Kidney tubule cell (primary cell): ENCODE measurements around the gene GLIPR2.

ENCODE experiments used
- DNase-seq: peaks from one replicate; pipeline ENCODE4 v3.0.0-alpha.2; 2018; ENCODE audit warnings: low spot score

GLIPR2 gene

GRCh38 chr9:36194326-36195000 lies 57.9 kb downstream of the GLIPR2 start:
- peak; percentile 36 for DNase-seq

GRCh38 chr9:36204906-36205547 lies 68.5 kb downstream of the GLIPR2 start:
- DNase-seq, result peak; percentile 43

GRCh38 chr9:36207016-36207415 lies 70.5 kb downstream of the GLIPR2 start:
- DNase-seq, result peak; percentile 93

GRCh38 chr9:36207546-36208012 lies 71.0 kb downstream of the GLIPR2 start:
- DNase-seq, result peak; percentile 52

- peak; percentile 15 for DNase-seq
Measured at GRCh38 chr9:36208521-36209253, 72.2 kb downstream of the GLIPR2 start.

- no peak for DNase-seq
Measured at GRCh38 chr9:36210722-36211121, 74.2 kb downstream of the GLIPR2 start.

- no peak for DNase-seq
Measured at GRCh38 chr9:36211510-36211909, 75.0 kb downstream of the GLIPR2 start.

GRCh38 chr9:36213387-36213786 lies 76.9 kb downstream of the GLIPR2 start:
- DNase-seq, result no peak
